ENCODE results near the gene CUTA. TPM values are rescaled to one million over a fixed set of nuclear protein-coding genes. Genes with fewer than 3 reads are reported as not detected.
A peak's percentile ranks its signal among the peaks of the same experiment; 100 is the strongest.

The CUTA gene
- total and polyA plus RNA-seq, 2 of the 13 experiments (the other 11 are each of a cell fraction or from before 2014, with no cell fraction given): 170 to 180 TPM

- TF ChIP-seq MAFK (conservative IDR thresholded peaks at IDR 0.05 in 1 of 2, IDR thresholded peaks at IDR 0.05 in 1 of 2; ENCODE audit: low read length in 2 of 2) (no peak), MLXIP (CRISPR knock-in tag; IDR thresholded peaks at IDR 0.05; ENCODE audit: borderline replicate concordance) (no peak), EP300 (IDR thresholded peaks at IDR 0.05; ENCODE audit: low read depth in 2 of 2, low read length in 2 of 2) (no peak), EP300 (CRISPR knock-in tag; IDR thresholded peaks at IDR 0.05; ENCODE audit: borderline replicate concordance) (peak; percentile 61; the same call in 1 of the 2 replicates), JDP2 (CRISPR knock-in tag; IDR thresholded peaks at IDR 0.05; ENCODE audit: borderline replicate concordance) (peak; percentile 92; the same call in 1 of the 2 replicates), ADNP (CRISPR knock-in tag; IDR thresholded peaks at IDR 0.05) (no peak), PPARG (CRISPR knock-in tag; conservative IDR thresholded peaks at IDR 0.05) (peak; percentile 54; the same call in 1 of the 2 replicates), ZNF367 (CRISPR knock-in tag; IDR thresholded peaks at IDR 0.05; ENCODE audit: borderline replicate concordance) (0 out of 2 replicates have a peak, but pooled peaks have one; percentile 43), ZNF775 (CRISPR knock-in tag; IDR thresholded peaks at IDR 0.05; ENCODE audit: borderline replicate concordance) (no peak), CCDC6 (CRISPR knock-in tag; IDR thresholded peaks at IDR 0.05) (peak; percentile 99), MAFF (IDR thresholded peaks at IDR 0.05; ENCODE audit: low read depth, low read length) (no peak), ZNF274 (CRISPR knock-in tag; IDR thresholded peaks at IDR 0.05) (peak; percentile 97), ZNF496 (CRISPR knock-in tag; IDR thresholded peaks at IDR 0.05; ENCODE audit: insufficient replicate concordance) (no peak), PCBP1 (IDR thresholded peaks at IDR 0.05; ENCODE audit: borderline replicate concordance, low read depth, low read length) (peak; percentile 85; the same call in 1 of the 2 replicates), DZIP1 (CRISPR knock-in tag; IDR thresholded peaks at IDR 0.05) (no peak; the same call in 1 of the 2 replicates), ZNF333 (CRISPR knock-in tag; IDR thresholded peaks at IDR 0.05; ENCODE audit: borderline replicate concordance) (peak; percentile 68; the same call in 1 of the 2 replicates), ZNF280B (CRISPR knock-in tag; IDR thresholded peaks at IDR 0.05; ENCODE audit: borderline replicate concordance) (peak; percentile 98), ZNF766 (CRISPR knock-in tag; IDR thresholded peaks at IDR 0.05; ENCODE audit: borderline replicate concordance) (peak; percentile 95), ELF3 (CRISPR knock-in tag; IDR thresholded peaks at IDR 0.05) (peak; percentile 79), TBX2 (CRISPR knock-in tag; IDR thresholded peaks at IDR 0.05; ENCODE audit: borderline replicate concordance) (peak; percentile 95), XRCC5 (optimal IDR thresholded peaks at IDR 0.05; ENCODE audit: low read length) (no peak), ARNT2 (CRISPR knock-in tag; IDR thresholded peaks at IDR 0.05; ENCODE audit: low read depth) (peak; percentile 100)
These were observed 7.7 kb downstream of the CUTA start (continued) for GRCh38 chr6:33410050-33410710.

Data from HepG2 (cell line).